GM21447 (cell line): ENCODE measurements around the gene TFPI2.

Experiments used
- ATAC-seq: cut with Tn5 transposase; IDR thresholded peaks from one replicate; pipeline ENCODE4 v1.9.1; 2021; ENCODE audit not compliant: unreplicated experiment

Gene TFPI2

DNA sequence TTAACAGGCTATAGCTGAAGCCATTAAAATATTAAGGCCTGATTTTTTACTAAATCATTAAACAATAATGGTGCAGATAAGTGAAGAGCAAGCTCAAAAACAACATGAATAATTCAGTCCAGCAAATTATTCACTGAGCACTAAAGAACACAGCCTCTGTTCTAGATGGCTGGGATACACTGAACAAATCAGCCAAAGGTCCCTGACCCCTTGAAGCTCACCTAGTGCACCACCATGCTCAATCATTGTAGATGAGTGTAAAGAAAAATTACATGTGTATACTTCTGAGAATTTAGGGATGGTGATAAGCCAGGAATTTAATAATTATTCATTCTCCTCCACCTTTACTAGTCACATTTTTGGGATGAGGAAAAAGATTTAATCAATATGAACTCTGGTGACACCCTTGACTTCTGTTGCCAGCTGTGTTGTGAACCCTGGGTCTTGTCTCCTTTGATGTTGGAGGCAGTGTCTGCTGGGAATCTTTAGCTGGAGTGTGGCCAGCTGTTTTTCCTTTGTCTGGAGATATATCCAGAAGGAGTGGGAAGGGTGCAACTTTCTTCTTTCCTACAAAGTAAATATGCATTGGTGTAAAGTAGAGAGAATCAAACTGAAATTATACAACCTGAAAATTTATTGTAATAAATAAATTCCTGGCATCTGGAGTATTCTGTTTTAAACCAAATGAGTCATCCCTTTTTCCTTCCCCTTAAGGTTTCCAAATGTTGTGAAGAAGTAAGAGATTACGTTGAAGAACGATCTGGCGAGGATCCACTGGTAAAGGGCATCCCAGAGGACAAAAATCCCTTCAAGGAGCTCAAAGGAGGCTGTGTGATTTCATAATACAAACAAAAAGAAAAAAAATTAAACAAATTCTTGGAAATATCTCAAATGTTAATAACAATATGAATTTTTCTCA, 19.8 kb upstream of the TFPI2 start:
- no peak for ATAC-seq

DNA sequence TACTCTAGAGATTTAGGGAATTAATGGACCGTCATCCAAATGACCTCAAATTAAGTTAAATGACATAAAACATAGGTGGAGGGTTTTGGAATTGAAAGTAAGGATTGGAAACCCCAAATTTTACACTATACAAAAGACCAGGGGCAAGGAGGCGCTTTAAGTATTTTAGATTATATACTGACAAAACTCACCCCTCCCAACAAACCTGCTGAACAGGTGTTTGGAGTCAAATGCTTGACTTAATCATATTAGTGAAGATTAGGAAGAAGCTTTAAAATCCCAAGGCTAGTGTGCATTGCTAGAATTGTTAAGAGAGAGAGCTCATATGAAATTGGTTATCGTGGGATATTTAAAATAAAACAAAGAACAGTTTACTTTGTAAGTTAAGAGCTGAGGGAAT, 15.7 kb upstream of the TFPI2 start, which contains the start of gene GNGT1:
Gene GNGT1, plus strand, starts transcription at position 301 of the 400 bp plus-strand sequence. CDS start 180 bp downstream, outside the sequence.
- no peak for ATAC-seq

DNA sequence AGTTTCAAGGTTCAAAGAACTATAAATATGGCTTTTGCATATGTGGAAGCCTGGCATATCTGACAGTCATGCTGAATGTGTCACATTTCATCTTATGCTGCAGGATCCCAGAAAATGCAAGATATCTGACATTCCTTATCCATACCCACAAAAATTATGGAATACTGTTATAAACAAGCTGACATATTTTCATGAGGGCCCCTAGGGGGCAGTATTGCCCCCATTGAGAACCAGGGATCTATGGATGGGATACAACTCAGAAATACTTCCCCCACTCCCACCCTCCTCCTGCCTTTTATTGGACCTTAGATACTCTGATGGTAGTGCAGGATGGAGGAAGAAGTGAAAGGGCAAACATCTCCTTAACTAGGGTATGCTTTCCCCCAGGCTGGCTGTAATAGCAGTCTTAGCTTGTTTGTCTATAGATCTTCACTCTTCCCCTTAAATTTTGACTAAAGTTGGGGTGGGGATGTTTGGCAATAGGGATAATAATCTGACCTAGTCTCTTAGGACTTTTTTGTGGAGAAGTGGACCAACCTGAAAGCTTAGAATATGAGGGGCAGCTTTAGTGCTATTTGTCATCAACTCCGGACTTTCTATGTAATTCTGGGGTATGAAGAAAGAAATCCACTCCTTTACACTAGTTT, 12.3 kb upstream of the TFPI2 start:
- no peak for ATAC-seq

DNA sequence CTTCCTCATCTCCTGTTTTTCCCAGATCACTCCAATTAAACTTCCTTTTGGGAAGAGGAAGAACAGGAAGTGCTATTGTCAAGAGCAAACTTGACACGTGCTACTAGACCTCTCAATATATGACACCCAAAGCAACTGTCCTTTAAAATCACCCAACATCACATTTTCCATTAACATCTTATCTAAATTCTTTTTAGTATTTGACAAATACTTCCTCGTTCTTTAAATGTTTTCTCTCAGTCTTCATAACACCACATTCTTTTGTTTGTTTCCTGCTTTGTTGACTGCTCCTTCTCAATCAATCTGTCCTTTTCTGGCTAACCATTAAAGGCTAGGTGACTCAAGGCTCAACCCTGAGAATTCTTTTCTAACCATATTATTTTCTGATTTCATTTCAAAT, 7.1 kb upstream of the TFPI2 start:
- ATAC-seq = no peak

DNA sequence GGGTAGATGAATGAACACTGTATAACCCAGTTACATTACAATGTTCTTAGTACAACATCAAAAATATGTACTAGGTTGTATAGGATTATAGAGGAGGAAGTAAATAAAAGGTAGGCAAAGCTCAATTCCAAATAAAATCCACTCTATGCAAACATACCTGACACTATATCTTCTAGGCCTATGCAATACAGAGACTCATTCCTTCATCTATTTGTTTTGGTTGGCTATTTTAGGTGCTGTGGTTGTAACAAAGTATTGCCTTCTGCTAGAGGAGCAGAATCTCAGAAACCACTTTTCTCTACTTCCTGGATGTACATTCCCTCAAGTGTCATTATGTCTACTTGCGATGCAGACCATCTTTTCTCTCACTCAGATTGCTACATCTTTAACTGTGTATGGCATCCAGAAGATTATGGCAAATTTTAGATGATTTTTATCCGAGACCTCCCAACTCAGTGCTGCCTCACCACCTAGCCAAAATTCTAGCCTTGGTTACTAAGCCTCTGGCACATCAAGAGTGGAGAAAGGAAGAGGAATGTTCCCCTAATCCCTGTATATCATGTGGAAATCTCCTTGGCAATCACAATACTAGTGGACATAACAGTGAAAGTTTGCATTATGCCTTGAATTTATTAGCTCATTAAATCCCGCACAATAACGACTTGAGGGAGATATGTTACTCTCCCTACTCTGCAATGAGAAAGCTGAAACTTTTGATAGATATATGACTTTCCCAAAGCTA, 5.5 kb upstream of the TFPI2 start:
- no peak for ATAC-seq

DNA sequence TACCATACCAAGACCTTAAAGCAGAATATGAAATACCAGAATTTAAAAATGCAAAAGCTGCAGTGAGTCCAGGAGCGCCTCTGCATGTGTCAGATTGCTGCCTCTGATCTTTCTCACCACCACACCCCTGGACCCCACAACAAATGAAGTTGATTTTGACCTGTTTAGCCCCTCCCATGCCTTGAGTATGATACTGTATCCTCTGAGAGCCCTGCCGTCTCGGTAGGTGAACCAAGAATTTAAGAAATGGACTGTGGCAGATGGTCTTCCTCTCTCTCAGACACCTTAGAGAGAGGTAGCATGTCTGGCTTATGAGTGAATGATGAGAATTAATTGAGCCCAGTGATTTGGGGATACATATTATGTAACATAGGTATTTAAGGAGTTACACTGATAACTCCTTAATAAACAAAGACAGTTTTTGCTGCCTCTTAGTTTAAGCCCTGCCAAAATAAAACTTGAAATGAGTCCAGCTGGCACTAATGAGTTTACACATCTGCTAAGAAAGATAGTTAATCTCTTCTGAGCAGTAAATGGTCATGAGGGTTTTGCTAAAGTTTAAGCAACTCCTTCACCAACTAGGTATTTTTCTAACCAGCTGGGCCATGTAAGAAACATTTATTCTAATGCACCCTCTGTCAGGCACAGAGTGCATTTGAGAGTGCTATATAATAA, 4.5 kb upstream of the TFPI2 start:
- no peak for ATAC-seq

DNA sequence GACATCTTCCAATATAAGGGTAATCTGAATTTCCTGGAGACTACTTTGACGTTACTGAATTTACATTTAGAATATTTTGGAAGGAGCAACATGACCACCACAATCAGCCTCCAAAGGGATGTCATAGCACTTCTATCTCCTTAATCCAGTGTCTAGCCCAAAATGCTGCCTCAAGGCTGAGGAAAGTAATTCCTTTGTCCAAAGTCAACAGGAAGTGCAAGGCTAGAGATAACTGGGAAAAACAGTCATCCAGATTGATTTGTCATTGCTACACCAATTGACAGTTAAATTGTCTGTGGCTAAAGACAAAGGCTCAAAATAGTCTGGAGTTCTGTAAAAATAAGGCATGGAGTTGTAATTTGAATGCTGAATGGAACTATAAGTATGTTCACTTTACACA, 3.9 kb upstream of the TFPI2 start:
- ATAC-seq = no peak

DNA sequence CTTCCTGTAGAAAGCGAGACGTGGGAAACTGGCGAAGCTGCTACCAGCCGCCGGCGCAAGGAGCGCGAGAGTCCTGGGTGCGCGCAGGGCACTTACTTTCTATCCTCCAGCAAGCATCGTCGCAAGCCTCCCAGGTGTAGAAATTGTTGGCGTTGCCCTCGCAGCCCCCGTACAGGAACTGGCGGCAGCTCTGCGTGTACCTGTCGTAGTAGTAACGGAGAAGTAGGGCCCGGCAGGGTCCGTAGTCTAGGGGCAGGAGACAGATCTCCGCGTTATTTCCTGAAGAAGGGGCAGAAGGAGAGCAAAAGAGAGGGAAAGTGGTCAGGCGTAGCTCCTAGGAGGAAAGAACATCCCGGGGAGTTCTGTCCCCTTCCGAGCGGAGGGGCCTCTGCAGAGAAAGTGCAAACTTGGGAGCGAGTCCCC, 501 bp downstream of the TFPI2 start:
- peak; percentile 63 for ATAC-seq

DNA sequence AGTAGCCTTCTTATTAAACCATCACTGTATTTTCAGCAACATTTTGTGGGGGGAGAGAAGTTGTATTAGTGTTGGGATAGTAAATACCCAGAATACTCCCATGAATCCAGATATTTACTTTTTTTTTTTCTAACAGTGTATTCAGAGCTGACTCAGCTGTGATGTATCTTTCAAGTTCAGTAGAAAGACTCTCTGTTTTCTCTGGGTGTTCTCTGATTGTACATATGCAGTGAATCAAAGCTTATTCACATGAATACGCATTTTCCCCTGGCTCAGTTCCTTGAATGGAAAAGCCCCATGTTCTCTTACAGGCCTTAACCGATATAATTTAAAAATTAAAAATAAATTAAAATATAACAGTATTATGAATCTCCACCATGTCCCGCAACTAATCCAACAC, 1.3 kb downstream of the TFPI2 start:
- ATAC-seq = no peak

DNA sequence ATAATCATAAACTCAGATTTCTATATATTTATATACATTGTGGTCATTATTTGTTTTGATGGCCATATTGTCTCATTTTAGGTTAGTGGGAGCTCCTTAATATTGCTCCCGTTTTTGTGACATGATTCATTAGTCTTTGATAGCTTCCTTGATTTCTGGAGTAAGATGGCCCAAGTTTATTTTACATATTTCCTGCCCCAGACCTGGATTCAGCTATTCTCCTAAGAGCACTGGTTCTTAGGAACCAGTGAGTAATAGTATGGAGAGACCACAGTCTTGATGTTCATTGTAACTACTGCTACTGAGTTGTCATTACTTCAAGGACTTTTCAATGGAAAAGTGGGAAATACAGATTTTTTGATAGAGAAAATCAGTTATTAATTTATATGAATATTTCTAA, 6.0 kb downstream of the TFPI2 start:
- ATAC-seq = no peak

DNA sequence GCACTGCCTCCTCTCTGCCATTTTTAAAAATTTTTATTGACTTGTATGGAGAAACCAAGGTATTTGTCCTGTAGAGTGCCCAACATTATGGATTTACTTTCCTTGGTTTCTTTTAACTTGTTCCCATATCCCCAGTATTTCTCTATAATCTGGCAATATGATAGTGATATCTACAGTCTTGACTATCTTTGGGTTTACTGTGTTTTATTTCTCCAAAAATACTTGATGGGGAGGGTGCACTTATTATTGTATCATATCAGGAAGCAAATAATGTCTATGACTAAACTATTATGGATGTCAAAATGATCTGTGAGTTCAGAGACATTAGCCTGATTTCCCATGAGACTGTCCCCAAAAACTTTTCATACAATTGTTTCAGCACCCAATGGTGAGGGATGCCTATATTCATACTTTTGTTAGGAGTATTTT, 6.6 kb downstream of the TFPI2 start:
- no peak for ATAC-seq

DNA sequence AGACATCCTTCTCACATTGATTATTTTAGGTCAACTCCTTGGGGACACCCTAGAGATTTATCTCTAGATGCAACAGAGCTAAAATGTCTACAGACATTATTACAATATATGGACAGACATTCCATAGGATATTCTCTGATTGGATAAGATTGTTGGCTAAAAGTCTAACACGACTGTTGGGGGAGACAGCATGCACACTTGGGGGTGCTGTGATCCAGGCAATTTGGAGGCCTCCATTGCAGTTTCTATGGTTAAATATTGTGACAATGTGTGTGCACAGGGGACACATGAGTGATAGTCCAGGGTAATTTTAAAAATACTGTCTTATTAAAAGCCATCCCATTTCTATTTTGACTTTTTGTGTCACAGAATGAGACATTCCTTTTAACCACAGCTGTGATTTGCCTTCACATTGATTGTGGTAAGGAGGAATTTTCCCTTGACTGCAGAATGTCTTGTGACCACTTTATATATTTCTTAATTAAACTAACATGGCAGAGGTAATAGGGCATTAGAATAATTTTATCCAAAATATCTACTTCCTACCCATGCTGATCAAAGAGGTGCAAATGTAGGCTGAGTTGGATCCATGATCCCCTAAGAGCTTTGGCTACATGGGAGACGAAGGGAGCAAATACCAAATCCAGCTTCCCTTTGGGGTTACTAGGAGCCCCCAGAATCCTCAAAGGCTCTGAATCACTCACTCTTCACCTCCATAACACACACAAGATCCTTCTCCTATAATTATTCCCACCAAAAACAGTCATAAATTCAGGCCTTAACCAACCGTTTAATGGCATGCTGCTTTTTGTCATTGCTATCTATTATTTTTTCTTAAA, 7.3 kb downstream of the TFPI2 start:
- no peak for ATAC-seq

DNA sequence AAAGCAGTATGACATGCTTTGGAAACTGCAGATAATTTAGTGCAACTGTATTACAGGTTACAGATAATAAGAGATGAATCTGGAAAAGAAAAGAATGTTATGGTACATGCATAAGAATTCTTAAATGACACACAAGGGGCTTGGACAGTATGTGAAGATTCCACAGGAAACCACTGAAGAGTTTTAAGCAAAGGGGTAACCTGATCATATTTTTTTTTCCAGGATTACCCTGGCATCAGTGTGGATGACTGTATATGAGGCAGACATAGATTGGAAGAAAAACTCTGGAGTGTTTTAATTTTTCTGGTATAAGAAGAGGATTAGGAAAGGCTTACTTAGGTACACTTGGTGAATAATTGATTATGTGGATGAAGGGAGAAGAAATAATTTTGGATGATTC, 8.1 kb downstream of the TFPI2 start:
- ATAC-seq = no peak

DNA sequence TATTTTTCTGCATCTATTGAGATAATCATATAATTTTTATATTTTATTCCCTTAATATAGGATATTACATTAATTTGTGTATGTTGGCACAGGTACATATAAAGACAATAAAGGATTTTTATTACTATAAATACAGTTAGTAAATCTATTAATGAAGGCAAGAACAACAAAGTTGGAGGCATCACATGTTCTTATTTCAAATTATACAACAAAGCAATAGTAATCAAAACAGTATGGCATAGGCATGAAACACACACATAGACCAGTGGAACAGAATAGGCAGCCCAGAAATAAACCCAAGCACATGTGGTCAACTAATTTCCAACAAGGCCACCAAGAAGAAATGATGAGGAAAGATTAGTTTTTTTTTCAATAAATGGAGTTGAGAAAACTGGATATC, 11.2 kb downstream of the TFPI2 start:
- no peak for ATAC-seq

DNA sequence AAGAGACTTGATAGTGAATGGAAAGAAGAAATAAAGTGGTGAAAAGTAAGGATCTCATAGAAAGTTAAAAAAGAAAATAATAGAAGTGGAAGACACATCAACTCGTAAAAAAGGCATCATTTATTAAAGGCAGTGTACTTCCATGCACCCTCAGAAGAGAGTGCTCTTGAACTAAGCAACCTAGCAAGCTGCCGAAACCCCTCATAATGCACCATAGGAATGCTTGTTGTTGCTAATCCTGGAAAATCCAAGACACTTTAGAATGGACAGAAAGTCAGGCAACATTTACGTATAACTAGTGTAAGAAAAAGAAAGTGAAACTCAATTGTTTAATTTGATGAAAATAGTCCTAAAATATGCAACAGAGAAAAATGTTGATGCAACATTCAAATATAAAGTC, 12.8 kb downstream of the TFPI2 start:
- ATAC-seq = no peak

DNA sequence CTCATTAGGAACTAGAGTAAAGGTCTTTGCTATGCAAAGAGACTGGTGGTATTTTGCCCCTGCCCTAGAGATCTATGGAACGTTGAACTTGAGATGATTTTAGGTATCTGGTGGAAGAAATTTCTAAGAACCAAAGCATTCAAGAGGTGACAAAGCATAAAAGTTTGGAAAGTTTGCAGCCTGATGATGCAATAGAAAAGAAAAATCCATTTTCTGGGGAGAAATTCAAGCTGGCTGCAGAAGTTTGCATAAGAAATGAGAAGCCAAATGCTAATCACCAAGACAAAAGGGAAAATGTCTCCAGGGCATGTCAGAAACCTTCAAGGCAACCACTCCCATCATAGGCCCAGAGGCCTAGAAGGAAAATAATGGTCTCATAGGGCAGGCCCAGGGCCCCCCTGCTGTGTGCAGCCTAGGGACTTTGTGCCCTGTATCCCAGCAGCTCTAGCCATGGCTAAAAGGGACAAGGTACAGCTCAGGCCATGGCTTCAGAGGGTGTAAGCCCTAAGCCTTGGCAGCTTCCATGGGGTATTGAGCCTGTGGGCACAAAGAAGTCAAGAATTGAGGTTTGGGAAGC, 16.5 kb downstream of the TFPI2 start:
- no peak for ATAC-seq

DNA sequence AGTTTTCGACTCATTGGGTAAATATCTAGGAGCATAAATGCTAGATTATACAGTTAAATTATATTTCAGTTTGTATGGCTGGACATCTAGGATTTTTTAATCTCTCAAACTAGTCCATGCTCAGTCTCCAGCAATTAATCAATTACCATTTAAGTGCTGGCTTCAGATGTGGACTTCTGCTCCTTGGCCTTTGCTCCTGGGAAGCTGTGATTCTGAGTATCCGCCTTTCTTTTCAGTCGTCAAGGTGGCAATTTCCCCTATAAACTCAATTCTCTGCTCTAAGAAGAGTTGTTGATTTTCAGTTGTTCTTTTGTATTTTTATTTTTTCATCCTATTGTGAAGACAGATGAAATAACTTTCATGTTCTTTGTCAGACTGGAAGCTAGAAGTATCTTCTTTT, 23.7 kb downstream of the TFPI2 start:
- ATAC-seq = no peak

DNA sequence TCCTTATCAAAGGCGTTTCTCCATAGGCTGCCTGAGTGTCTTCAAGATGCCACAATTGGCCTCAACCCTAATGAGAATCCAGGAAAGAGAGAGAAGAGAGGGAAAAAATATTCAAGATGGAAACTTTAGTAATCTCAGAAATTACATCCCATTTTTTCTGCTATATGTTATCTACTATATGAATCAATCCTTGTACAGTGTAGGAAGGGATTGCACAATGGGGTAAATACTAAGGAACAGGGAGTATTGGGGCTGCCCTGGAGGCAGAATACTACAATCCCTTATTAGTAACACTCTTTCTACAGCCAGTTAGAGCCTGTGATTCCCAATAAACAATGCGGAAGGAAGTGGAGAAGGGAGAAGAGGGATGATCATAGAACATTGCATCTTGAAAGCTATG, 27.9 kb downstream of the TFPI2 start:
- no peak for ATAC-seq

DNA sequence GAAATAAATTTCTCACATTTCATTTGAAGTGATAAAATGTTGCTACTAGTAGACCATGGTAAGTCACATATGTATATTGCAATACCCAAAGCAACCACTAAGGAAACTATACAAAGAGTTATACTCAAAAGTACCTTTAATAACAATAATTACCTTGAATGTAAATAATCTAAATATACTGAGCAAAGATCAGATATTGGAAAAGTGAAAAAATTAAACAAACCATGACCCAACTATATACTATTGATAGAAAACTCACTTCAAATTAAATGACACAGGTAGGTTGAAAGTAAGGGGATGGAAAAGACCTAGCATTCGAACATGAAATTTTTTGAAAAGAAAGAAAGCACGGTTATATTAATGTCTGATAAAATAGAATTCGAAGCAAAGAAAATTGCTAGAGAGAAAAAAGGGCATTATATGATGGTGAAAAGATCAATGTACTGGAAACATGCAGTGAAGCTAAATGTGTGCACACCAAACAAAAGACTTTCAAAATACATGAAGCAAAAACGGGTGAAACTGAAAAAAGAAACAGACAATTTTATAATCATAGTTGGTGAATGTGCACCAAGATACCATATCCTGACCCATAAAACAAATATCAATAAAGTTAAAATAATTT, 29.1 kb downstream of the TFPI2 start:
- ATAC-seq = no peak
